Nucleus accumbens (tissue), 56 donors: ENCODE results near the gene NIPA2.

Experiments used
- DNase-seq, 56 donors: peaks; one replicate each; lab custom pipeline; 2025; lab: John Stamatoyannopoulos, UW

NIPA2 gene

DNA sequence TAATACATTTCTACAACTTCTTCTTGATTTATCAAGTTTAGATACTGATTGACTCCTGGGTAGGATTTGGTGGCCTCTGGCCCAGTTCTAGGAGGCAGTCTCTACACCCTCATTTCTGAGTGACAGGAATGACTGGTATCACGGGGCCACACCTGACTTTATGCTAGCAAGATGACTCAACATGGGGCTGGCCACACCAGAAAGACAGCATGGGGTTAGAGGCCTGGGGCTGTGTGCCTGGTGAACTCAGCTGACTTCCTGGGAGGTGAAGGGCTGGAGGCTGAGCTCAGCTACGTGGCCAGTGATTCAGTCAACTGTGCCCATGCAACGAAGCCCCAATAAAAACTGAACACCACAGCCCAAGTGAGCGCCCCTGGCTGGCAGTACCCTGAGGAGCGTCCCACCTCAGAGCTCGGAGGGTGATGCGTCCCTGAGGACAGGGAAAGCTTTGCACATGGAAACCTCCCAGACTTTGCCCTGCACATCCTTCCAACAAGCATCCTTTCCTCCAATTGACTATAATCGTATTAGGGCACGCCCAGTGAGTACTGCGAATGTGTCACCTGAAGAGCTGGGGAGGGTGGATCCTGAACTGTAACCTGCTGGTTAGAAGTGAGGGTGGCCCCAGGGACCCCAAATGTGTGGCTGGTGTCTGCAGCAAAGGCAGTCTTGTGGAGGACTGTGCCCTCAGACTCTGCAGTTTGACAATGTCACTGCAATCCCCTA, 57.2 kb downstream of the NIPA2 start:
- DNase-seq: no peak

DNA sequence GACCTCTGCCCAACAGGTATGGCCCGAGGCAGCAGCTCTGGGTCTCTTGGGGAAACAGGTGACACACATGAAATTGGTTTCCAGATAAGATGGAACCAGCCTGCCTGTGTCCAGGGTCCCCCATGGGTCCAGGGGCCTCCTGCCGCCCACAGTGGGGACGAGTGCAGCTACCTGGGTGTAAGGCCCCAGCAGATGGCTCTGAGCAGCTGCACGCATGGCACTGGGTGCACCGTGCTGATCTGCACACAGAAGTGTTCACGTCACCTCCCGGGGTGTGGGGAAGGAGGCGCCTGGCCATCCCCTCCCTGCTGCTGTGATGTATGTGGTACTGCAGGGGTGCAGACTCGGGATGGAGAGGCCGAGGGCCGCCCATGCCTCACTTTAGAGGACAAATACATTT, 63.6 kb downstream of the NIPA2 start:
- DNase-seq: no peak

DNA sequence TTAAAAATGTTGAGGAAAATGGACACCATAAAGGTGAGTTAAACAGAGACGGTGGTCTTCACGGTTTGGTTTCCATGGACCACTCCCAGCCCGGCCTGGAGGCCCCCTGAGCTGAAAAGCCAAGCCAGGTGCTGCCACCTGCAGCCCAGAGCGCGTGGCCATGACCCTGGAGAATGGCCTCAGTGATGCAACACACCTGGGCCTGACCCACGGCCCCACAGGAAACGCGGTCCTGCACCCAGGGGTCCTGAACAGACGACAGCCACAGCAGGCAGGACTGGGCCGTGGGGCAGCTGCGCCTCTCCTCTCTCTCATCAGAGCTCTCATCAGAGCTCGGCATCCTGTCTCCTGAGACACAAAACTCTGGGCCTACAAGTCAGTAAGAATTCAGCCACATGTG, 64.1 kb downstream of the NIPA2 start:
- no peak for DNase-seq

DNA sequence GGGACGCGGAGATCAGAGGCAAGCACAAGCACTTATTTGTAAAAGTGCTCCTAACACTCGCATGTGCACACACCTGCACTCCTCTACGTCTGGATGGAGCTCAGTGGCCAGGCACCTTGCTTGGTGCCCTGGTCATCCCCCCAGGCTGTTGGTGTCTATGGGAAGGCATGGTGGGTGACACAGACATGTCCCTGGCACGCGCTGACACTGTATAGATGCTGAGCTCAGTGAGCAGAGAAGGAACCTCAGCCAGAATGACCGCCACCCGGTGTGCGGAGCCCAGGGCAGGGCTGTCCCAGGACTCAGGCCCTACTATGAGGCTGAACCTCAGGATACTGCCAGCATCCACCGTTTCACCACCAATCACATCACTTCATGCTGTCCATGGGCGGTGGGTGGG, 64.5 kb downstream of the NIPA2 start:
- DNase-seq: no peak

DNA sequence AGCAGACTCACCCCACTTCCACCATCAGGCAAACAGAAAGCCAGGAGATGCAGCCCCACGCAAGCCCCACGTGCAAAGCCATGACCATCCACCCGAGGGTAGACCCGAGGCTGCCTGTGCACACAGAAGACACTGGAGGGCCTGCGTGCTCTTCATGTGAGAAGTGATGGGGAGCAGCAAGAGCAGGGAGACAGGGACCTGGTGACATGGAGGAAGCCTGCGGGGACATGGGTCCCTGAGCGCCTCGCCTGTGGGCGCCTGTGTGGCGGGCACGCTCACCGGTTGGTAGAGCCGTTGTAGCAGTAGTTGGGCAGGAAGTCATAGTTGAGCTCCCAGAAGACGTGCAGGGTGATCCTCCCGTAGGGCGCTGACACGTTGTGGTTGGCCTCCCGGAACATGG, 65.0 kb downstream of the NIPA2 start:
- no peak for DNase-seq

DNA sequence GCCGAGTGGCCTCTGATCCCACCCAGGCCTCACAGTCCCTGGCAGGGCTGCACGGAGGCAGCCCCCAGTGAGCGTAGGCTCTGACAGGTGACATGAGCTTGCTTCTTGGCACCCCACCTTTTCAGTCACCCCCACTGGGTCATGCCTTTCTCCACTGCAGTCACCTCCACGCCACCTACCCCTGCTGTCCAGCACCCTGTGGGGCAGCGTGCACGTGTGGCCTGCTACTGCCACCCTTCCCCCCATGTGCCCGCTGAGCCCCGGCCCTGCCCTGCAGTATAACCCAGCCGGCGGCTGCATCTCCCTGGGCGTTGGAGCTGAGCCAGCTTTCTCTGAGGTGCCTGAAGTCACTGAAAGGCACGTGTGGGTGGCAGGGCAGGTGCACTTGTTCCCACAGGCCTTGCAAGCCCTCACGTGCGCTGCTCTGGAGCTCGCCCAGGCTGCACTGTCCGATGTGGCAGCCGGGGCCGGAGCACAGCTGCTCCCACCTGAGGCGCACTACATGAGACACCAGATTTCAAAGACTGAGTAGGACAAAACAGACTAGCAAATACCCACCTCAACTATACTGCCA, 65.6 kb downstream of the NIPA2 start:
- no peak for DNase-seq

DNA sequence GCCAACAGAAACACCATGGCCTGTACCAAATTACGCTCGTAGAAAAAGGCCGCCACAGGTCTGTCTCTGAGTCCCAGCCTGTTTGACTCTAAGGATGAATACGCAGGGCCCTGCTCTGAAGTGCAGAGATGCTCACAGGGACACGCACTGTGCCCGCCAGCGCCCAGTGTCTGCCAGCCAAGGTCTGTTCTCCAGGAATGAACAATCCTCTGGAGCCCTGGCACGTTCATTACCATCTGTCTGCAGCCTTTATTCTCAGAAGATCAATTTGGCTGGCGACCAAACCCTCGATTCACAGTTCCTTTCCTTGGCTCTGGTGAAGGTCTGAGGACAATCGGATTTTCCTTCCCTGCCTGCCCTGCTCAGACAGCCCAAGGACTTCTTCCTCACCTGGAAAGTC, 66.3 kb downstream of the NIPA2 start:
- peak in 1 of 56 donors; percentile 9 for DNase-seq

DNA sequence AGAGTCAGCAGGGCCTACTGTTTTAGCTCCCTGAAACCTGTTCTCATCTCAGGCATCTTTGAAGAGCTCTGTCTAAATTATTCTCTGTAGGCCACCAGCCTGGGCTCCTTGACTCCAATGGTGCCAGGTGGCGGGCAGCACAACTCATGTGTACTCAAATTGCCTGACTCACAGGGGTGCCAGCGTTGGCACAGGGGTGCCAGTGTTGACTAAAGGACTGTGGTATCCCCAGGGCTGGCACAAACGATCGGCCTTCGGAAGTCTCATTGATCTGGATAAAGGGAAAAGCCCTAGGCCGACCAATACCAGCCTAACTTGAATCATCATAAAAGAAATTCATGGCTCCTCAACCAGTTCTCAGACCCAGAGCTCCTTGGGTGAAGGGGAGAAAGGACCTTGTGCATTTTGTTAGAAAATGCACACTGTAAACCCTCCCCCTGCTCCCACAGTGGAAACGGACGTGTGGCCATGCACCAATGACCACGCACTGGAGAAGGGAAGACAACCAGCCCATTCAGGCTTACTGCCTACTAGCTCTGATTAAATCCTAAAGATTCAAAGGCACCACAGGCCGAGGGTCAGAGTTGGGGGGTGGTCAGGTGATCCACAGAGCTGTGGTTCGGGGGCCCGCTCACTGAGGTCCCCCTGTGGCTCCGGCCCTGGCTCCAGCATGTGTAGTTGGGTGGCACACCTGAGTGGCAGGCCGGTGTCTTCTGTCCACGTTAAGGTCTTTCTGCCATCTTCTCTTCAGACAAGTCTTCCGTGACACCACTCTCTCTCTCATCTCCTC, 68.9 kb downstream of the NIPA2 start:
- DNase-seq: no peak

DNA sequence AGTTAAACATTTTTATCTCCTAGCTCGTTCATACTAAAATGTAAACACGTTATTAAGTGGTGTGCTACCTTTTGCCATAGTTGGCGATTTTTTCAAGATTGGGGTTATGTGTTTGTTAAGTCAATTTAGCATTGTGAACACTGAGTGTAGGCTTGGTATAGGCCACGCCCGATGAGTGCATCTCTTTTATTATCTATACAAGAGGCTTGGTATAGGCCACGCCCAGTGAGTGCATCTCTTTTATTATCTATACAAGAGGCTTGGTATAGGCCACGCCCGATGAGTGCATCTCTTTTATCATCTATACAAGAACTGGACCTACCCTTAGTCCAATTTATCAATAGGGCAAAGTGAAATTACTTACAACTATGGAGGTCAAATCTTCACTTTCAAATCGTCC, 70.4 kb downstream of the NIPA2 start:
- no peak for DNase-seq

DNA sequence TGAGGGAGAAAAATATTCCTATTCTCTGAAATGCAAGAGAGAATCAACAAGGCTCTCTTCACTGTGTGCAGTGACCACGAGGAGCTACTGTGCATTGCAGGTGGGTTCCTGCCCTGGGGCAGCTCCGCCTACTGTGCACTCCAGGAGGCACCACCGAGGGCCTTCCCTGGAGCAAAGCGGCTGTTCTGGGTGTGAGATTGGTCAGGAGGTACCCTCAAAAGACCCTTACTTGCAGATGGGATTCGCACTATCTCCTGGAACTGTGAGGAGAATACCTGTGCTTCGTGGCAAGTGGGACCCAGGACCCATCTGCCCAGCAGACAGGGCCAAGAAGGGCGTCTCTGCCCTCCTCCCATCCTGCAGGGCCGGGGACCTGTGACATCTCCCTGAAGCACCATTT, 72.8 kb downstream of the NIPA2 start:
- no peak for DNase-seq

DNA sequence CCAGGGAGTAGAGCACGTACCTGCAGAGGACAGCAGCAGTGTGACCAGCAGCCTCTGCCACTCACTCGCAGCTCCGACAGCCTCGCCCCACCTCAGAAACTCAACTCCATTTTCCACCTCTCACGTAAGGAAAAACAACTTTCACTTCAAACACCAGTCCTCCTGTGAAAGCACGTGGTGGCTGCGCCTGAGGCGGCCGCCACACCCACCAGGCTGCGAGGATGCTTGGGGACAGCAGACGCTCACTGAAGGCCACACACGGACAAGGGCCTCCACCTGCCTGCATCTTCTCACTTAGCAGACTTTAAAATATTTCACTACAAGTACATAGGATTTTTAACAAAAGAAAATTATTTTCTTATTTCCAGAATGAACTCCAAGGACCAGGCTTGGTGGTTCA, 73.8 kb downstream of the NIPA2 start:
- DNase-seq: no peak

DNA sequence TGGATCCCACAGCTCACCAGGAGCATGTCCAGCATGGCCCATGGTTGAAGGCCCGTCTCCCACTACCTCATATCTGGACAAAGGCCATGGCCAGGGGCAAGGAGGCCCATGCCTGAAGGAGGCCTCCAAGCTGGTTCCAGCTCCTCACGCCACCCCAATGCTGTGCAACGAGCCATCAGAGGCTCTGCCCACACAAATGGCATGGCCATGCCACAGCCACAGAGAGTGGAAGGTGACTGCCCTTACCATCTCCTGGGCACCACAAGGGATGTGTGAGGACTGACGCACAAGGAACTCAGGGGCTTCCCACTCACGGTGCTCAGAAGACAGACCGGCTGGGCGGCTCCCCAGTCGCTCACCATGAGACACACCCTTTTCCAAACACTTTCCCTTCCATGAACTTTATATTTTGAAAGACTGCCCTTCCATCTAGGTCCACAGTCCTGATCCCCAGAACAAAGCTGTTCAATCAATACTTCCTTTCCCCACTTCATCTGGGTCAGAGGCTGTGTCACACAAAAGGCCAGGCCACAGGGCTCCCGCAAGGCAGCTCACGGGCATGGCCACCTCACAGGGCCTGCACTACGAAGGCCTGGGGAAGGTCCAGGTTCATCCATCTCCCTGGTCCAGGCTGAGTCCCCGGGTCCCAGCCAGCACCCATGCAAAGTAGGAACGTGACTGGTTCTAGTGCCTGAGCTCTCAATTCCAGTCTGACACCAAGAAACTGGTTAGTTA, 75.3 kb downstream of the NIPA2 start:
- DNase-seq: no peak

DNA sequence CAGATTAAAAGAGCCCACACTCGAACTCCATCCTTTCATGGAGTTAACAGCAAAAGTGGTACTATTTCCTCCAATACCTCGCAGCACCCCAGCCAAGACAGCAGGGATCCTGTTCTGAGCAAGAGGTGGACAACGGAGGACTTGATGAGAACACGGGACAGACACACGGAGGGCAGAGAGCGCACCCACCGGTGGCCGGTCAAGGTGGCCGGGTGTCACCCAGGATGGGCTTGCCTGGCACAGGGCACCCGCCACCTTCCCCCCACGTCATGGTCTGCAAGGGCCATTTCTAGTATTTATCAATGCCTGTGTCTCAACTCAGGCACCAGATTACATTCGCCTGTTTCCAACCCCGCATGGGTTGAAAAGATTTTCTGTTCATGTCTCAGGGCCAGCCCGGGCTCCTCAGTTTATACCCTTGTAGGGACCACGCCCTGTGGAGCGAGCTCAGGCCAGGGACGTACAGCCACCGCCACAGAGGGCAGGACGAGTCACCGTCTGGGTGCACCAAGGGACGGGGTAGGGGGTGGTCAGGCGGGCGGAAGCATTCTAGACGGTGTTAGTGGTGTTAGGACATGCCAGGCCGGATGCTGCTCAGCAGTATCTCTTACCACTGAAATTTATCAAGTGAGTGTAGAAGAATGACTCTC, 77.5 kb downstream of the NIPA2 start:
- no peak for DNase-seq

DNA sequence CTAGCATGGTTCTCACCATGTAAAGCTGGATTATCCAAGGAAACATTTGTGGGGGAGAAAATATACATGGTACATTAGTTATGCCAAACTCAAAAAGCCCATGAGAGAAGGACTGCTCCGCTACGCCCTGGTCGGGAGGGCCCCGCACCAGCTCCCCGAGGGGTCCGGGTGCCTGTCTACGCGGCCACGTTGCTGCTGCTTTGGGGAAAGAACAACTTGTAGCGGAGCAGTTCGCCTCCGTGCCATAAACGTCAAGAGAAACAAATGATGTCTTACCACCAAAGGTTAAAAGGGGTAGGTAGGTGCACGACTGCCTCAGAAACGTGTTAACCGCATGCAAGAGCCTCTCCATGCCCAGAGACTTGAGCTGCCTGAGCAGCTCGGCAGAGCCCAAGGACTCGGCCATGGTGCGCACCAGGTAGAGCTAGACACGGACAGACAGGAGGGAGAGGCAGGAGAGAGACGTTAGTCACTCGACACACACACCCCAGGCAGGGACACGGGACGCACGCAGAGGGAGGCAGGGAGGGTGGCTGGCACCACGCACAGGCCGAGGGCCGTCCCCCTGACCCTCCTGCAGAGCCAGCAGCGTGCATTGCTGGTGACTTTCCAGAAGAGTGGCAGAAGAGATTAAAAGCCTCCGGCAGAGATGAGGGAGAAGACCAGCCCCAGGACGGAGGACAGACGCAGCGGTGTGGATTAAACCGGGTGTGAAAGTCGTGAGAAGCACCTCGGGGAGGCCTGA, 78.3 kb downstream of the NIPA2 start:
- DNase-seq: no peak

DNA sequence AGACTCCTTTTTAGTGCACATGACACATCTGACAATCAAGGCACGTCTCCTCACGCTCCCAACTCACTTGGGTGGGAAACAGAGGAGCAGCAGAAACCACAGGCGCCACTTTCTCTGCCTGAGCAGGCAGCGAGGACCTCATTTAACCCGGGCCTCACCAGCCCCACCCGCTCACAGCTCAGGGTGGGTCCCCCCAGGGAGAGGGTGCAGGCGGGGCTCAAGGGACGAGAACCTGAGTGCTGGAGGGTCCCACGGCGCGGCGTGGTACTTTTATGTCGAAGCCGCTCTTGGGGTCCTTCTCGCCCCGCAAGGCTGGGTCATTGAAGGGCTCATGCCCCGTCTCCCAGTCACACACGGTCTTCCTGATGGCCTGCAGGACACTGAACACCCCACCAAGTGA, 79.1 kb downstream of the NIPA2 start:
- no peak for DNase-seq
